ENCODE results near the gene CTRB2. TPM values are rescaled to one million over a fixed set of nuclear protein-coding genes. Genes with fewer than 3 reads are reported as not detected.

The CTRB2 gene
- total and polyA plus RNA-seq, 2 of the 8 experiments (the other 6 are each of a cell fraction or from before 2014, with no cell fraction given), result not detected

GRCh38 chr16:75207831-75208230, 870 bp upstream of the CTRB2 start (continued):
- no peak for TF ChIP-seq CHD7 (IDR thresholded peaks at IDR 0.05; ENCODE audit: insufficient replicate concordance, low read length)
- no peak for TF ChIP-seq SUZ12 (IDR thresholded peaks at IDR 0.05; ENCODE audit: low read length)
- TF ChIP-seq CHD2 (IDR thresholded peaks at IDR 0.05; ENCODE audit: low read length), result no peak
- no peak for TF ChIP-seq CTBP2 (IDR thresholded peaks at IDR 0.05; ENCODE audit: borderline replicate concordance, insufficient read depth, insufficient read length, low read length)
- TF ChIP-seq TCF12 (IDR thresholded peaks at IDR 0.05; ENCODE audit: low read depth, low read length), result no peak
